A549 (cell line): ENCODE results near the gene GNG14.

Experiments used
- CTCF ChIP-seq: fragments of >200 bp; sonication (Bioruptor Twin); formaldehyde crosslinking; IDR thresholded peaks from 3 replicates; pipeline ENCODE4 v1.5.1; 2016
- EHMT2 ChIP-seq: fragments of 200-600 bp; sonication (generic); IDR thresholded peaks from 2 replicates; pipeline ENCODE4 v1.6.1; 2016; ENCODE audit warnings: antibody characterized with exemption, low read depth, mild to moderate bottlenecking, moderate library complexity
- ESRRA ChIP-seq: fragments of 150-350 bp; IDR thresholded peaks from 2 replicates; pipeline ENCODE4 v1.6.1; 2014; ENCODE audit warnings: mild to moderate bottlenecking, low read length, borderline replicate concordance
- HDAC2 ChIP-seq: fragments of 200-600 bp; sonication (generic); IDR thresholded peaks from 2 replicates; pipeline ENCODE4 v1.6.1; 2016
- HMGXB4 ChIP-seq: fragments of 250-450 bp; sonication (Bioruptor Pico); IDR thresholded peaks from 2 replicates; pipeline ENCODE4 v1.5.0; 2021; ENCODE audit warnings: mild to moderate bottlenecking, moderate library complexity, borderline replicate concordance
- MAX ChIP-seq: IDR thresholded peaks from 2 replicates; pipeline ENCODE4 v1.6.1; 2012
- ZNF302 ChIP-seq: fragments of 250-450 bp; sonication (Bioruptor Pico); IDR thresholded peaks from 2 replicates; pipeline ENCODE4 v1.9.0; 2021; ENCODE audit warnings: inconsistent platforms, mild to moderate bottlenecking, moderate library complexity

- TF ChIP-seq CTCF (no peak), EHMT2 (no peak), ESRRA (no peak), HMGXB4 (CRISPR knock-in tag) (no peak), HDAC2 (no peak), ZNF302 (no peak), MAX (peak; percentile 87)
Measured at GRCh38 chr19:12669270-12670158, 18.3 kb upstream of the GNG14 start.
